Mesendoderm (in vitro differentiated cells): ENCODE data around the gene KRTAP17-1.

Source experiments
- DNase-seq: peaks from one replicate; pipeline ENCODE4 v3.0.0; 2013
- H2AK5ac ChIP-seq: 2 replicates; pipeline ENCODE4 v1.6.1; 2013; ENCODE audit warnings: low read length, inconsistent platforms
- H2BK120ac ChIP-seq: 2 replicates; pipeline ENCODE4 v1.6.1; 2013; ENCODE audit warnings: low read depth, mild to moderate bottlenecking, low read length, moderate library complexity, mixed read lengths
- H2BK15ac ChIP-seq: replicated peaks from 2 replicates; pipeline ENCODE4 v1.6.1; 2013; ENCODE audit warnings: low read depth, mild to moderate bottlenecking, moderate library complexity
- H2BK5ac ChIP-seq: 2 replicates; pipeline ENCODE4 v1.6.1; 2013; ENCODE audit warnings: low read length, inconsistent platforms
- H3K18ac ChIP-seq: 2 replicates; pipeline ENCODE4 v1.6.1; 2013; ENCODE audit warnings: mild to moderate bottlenecking, low read length, mixed read lengths
- H3K23ac ChIP-seq: one replicate; pipeline ENCODE4 v1.6.1; 2013; ENCODE audit warnings: low read length
- H3K27ac ChIP-seq: 2 replicates; pipeline ENCODE4 v1.5.1; 2013; ENCODE audit warnings: low read depth, mild to moderate bottlenecking, inconsistent platforms, low read length, moderate library complexity
- H3K27me3 ChIP-seq: 2 replicates; pipeline ENCODE4 v1.6.1; 2013; ENCODE audit warnings: low read length, control low read depth, mild to moderate bottlenecking, inconsistent platforms; ENCODE audit not compliant: insufficient read depth, poor library complexity
- H3K36me3 ChIP-seq: 2 replicates; pipeline ENCODE4 v1.6.1; 2013; ENCODE audit warnings: low read length, inconsistent platforms; ENCODE audit not compliant: control insufficient read depth, insufficient read depth
- H3K4ac ChIP-seq: one replicate; pipeline ENCODE4 v1.6.1; 2013; ENCODE audit warnings: low read depth, mild to moderate bottlenecking, low read length, moderate library complexity
- H3K4me1 ChIP-seq: 2 replicates; pipeline ENCODE4 v1.6.1; 2013; ENCODE audit warnings: low read depth, low read length, inconsistent platforms; ENCODE audit not compliant: control insufficient read depth
- H3K4me2 ChIP-seq: 2 replicates; pipeline ENCODE4 v1.6.1; 2013; ENCODE audit warnings: low read length
- H3K4me3 ChIP-seq: 2 replicates; pipeline ENCODE4 v1.5.1; 2013; ENCODE audit warnings: mild to moderate bottlenecking, low read length
- H3K56ac ChIP-seq: one replicate; pipeline ENCODE4 v1.6.1; 2013; ENCODE audit warnings: low read length
- H3K79me1 ChIP-seq: 2 replicates; pipeline ENCODE4 v1.6.1; 2013; ENCODE audit warnings: low read length, inconsistent platforms
- H3K79me2 ChIP-seq: 2 replicates; pipeline ENCODE4 v1.6.1; 2013; ENCODE audit warnings: mild to moderate bottlenecking, low read length; ENCODE audit not compliant: control insufficient read depth, insufficient read depth
- H3K9ac ChIP-seq: 2 replicates; pipeline ENCODE4 v1.6.1; 2013; ENCODE audit warnings: low read length, inconsistent platforms
- H4K5ac ChIP-seq: one replicate; pipeline ENCODE4 v1.6.1; 2013; ENCODE audit warnings: low read length
- H4K8ac ChIP-seq: one replicate; pipeline ENCODE4 v1.6.1; 2013; ENCODE audit warnings: low read depth, mild to moderate bottlenecking, control low read depth, low read length, moderate library complexity
- WGBS: extraction: QIAGEN DNeasy Blood & Tissue Kit; methylation state at CpG from one replicate; pipeline ENCODE4 v1.1.7; 2013; ENCODE audit warnings: low lambda C conversion rate, missing lambda C conversion rate; ENCODE audit not compliant: insufficient coverage; ENCODE audit errors: extremely low coverage; 5-methylcytosine and 5-hydroxymethylcytosine counted together

The KRTAP17-1 gene

GRCh38 chr17:41307647-41308046 lies 7.9 kb downstream of the KRTAP17-1 start:
- no peak overlapping the region for H2BK5ac ChIP-seq
- H3K18ac ChIP-seq = no peak overlapping the region
- no peaks in the 10 kb centered on the region for H3K4me1 ChIP-seq
- no CpG with 5 or more reads among the region's 9 CpGs for WGBS
- H3K23ac ChIP-seq = no peak overlapping the region
- H3K36me3 ChIP-seq = no peaks in the 10 kb centered on the region
- H2BK15ac ChIP-seq = no peak overlapping the region
- no peak for DNase-seq
- H3K27me3 ChIP-seq = no peaks in the 10 kb centered on the region
- no peak overlapping the region for H4K8ac ChIP-seq
- H2AK5ac ChIP-seq = no peak overlapping the region
- H3K4me2 ChIP-seq = no peak overlapping the region
- H3K27ac ChIP-seq = no peak overlapping the region
- H3K79me1 ChIP-seq = no peaks in the 10 kb centered on the region
- no peak overlapping the region for H3K4ac ChIP-seq
- H2BK120ac ChIP-seq = no peak overlapping the region
- H3K79me2 ChIP-seq = no peaks in the 10 kb centered on the region
- H3K56ac ChIP-seq = no peak overlapping the region
- no peak overlapping the region for H3K9ac ChIP-seq
- no peak overlapping the region for H3K4me3 ChIP-seq
- no peak overlapping the region for H4K5ac ChIP-seq

GRCh38 chr17:41304091-41304490 lies 11.4 kb downstream of the KRTAP17-1 start:
- Histone ChIP-seq H3K36me3 (no peaks in the 10 kb centered on the region), H3K4me2 (no peak overlapping the region), H3K4me1 (no peaks in the 10 kb centered on the region), H3K4ac (no peak overlapping the region), H3K4me3 (no peak overlapping the region), H2AK5ac (no peak overlapping the region), H4K5ac (no peak overlapping the region), H3K79me1 (no peaks in the 10 kb centered on the region), H2BK120ac (no peak overlapping the region), H2BK5ac (no peak overlapping the region), H3K27ac (no peak overlapping the region), H3K18ac (no peak overlapping the region), H2BK15ac (no peak overlapping the region), H3K9ac (no peak overlapping the region), H3K56ac (no peak overlapping the region), H4K8ac (no peak overlapping the region), H3K27me3 (no peaks in the 10 kb centered on the region), H3K79me2 (no peaks in the 10 kb centered on the region), H3K23ac (no peak overlapping the region)
- no CpG with 5 or more reads among the region's 12 CpGs for WGBS
- no peak for DNase-seq

- Histone ChIP-seq H3K79me1 (no peaks in the 10 kb centered on the region), H4K5ac (no peak overlapping the region), H2BK5ac (no peak overlapping the region), H3K27ac (no peak overlapping the region), H4K8ac (no peak overlapping the region), H3K36me3 (no peaks in the 10 kb centered on the region), H2BK15ac (no peak overlapping the region), H2AK5ac (no peak overlapping the region), H3K4me2 (no peak overlapping the region), H3K18ac (no peak overlapping the region), H3K4me1 (no peaks in the 10 kb centered on the region), H3K23ac (no peak overlapping the region), H3K56ac (no peak overlapping the region), H2BK120ac (no peak overlapping the region), H3K4ac (no peak overlapping the region), H3K27me3 (no peaks in the 10 kb centered on the region), H3K4me3 (no peak overlapping the region), H3K9ac (no peak overlapping the region), H3K79me2 (no peaks in the 10 kb centered on the region)
- no peak for DNase-seq
- WGBS = no CpG with 5 or more reads among the region's 4 CpGs
These were observed 12.5 kb downstream of the KRTAP17-1 start for GRCh38 chr17:41302981-41303380.

GRCh38 chr17:41301916-41302901 lies 13.3 kb downstream of the KRTAP17-1 start, which contains the start of gene KRTAP29-1:
KRTAP29-1 (minus strand) TSS chr17:41302851; CDS start chr17:41302851, 0 bp downstream.
- Histone ChIP-seq H3K56ac (no peak within 1 kb of the TSS), H4K5ac (no peak within 1 kb of the TSS), H3K79me2 (no peaks in the 10 kb centered on the region), H2BK5ac (no peak within 1 kb of the TSS), H3K36me3 (no peaks in the 10 kb centered on the region), H3K18ac (no peak within 1 kb of the TSS), H3K23ac (no peak within 1 kb of the TSS), H3K27me3 (no peaks in the 10 kb centered on the region), H3K9ac (no peak within 1 kb of the TSS), H2BK120ac (no peak within 1 kb of the TSS), H2BK15ac (no peak within 1 kb of the TSS), H2AK5ac (no peak within 1 kb of the TSS), H3K79me1 (no peaks in the 10 kb centered on the region), H4K8ac (no peak within 1 kb of the TSS), H3K4me1 (no peaks in the 10 kb centered on the region), H3K27ac (no peak within 1 kb of the TSS), H3K4ac (no peak within 1 kb of the TSS), H3K4me3 (no peak within 1 kb of the TSS), H3K4me2 (no peak within 1 kb of the TSS)
- DNase-seq = no peak
- WGBS = no CpG with 5 or more reads among the region's 11 CpGs

GRCh38 chr17:41301204-41301790 lies 14.2 kb downstream of the KRTAP17-1 start:
- no CpG with 5 or more reads among the region's 5 CpGs for WGBS
- H3K23ac ChIP-seq = no peak overlapping the region

More at GRCh38 chr17:41301204-41301790, 14.2 kb downstream of the KRTAP17-1 start:
- Histone ChIP-seq H2BK120ac (no peak overlapping the region), H3K4me2 (no peak overlapping the region), H2AK5ac (no peak overlapping the region), H3K4me3 (no peak overlapping the region), H3K27ac (no peak overlapping the region), H4K8ac (no peak overlapping the region), H3K9ac (no peak overlapping the region), H3K18ac (no peak overlapping the region), H3K4me1 (no peaks in the 10 kb centered on the region), H2BK5ac (no peak overlapping the region), H3K36me3 (no peaks in the 10 kb centered on the region), H4K5ac (no peak overlapping the region), H3K79me2 (no peaks in the 10 kb centered on the region), H3K4ac (no peak overlapping the region), H3K27me3 (no peaks in the 10 kb centered on the region), H2BK15ac (no peak overlapping the region), H3K79me1 (no peaks in the 10 kb centered on the region), H3K56ac (no peak overlapping the region)
- no peak for DNase-seq
